ENCODE data around the gene WSCD2. TPM values are rescaled to one million over a fixed set of nuclear protein-coding genes. Genes with fewer than 3 reads are reported as not detected.

The WSCD2 gene
- total RNA-seq, 1 donor from 2014 or later: not detected

- no peaks in the 10 kb centered on the region for H3K4me1 Mint-ChIP-seq (ENCODE audit: low read depth)
- DNase-seq (ENCODE audit: low spot score): no peak
- no peaks in the 10 kb centered on the region for H3K9me3 Mint-ChIP-seq
- peaks cover 3% of the 10 kb centered on the region for H3K27me3 Mint-ChIP-seq (ENCODE audit: insufficient read depth)
- H3K27ac Mint-ChIP-seq: no peak overlapping the region
- H3K36me3 Mint-ChIP-seq (ENCODE audit: low read depth): no peaks in the 10 kb centered on the region
- H3K4me3 Mint-ChIP-seq: no peak overlapping the region
- intact Hi-C loops (cut with micrococcal nuclease): no loop called here
Measured at GRCh38 chr12:108182096-108182495, 53.0 kb downstream of the WSCD2 start.

GRCh38 chr12:108185002-108185401 lies 55.9 kb downstream of the WSCD2 start:
- intact Hi-C loops (cut with micrococcal nuclease): no loop called here
- no peak overlapping the region for H3K4me3 Mint-ChIP-seq
- H3K36me3 Mint-ChIP-seq (ENCODE audit: low read depth): no peaks in the 10 kb centered on the region
- H3K27me3 Mint-ChIP-seq (ENCODE audit: insufficient read depth): peaks cover 3% of the 10 kb centered on the region
- no peaks in the 10 kb centered on the region for H3K9me3 Mint-ChIP-seq
- H3K27ac Mint-ChIP-seq: no peak overlapping the region
- no peak for DNase-seq (ENCODE audit: low spot score)
- H3K4me1 Mint-ChIP-seq (ENCODE audit: low read depth): no peaks in the 10 kb centered on the region

DNA sequence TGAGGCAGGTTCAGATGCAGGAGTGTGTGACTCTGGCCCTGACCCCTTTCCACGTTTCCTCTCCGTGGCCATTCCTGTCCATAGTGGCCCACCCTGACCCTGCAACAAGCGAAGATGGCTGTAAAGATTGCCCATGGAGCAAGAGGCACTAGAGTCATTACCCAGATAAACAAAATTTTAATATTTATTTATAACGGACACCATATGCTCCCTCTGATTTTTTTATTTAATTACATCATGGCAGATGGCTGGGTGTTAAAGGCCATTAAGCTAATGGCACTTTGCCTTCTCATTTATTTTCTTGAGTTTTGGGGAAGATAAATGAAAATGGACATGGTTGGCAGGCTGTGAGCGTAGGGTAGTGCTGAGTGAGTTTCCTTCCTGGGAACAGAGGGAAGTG lies 58.7 kb downstream of the WSCD2 start:
- Mint-ChIP-seq H3K36me3 (ENCODE audit: low read depth) (no peaks in the 10 kb centered on the region), H3K9me3 (no peaks in the 10 kb centered on the region), H3K27me3 (ENCODE audit: insufficient read depth) (peaks cover 3% of the 10 kb centered on the region), H3K4me3 (no peak overlapping the region), H3K27ac (no peak overlapping the region), H3K4me1 (ENCODE audit: low read depth) (no peaks in the 10 kb centered on the region)
- DNase-seq (ENCODE audit: low spot score): no peak
- intact Hi-C loops (cut with micrococcal nuclease): no loop called here

DNA sequence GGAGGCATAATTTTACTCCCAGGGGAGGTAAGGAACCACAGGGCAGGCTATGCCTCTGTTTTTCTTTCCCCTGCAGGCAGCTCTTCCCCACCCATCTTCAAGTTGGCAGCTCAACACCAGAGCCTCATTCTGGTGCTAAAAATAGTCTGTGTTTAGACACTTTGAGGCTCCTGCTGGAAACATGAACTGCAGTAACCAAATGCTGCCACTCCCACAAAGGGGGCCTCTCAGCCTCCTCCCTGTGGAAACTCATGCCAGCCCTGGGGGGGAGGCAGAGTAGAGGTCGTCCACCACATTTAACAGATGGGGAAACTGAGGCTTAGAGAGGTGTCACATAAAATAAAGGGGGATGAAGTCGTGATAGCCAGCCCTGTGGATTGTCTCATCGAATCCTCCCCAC lies 61.4 kb downstream of the WSCD2 start:
- H3K9me3 Mint-ChIP-seq: no peaks in the 10 kb centered on the region
- H3K27ac Mint-ChIP-seq: no peak overlapping the region
- H3K4me1 Mint-ChIP-seq (ENCODE audit: low read depth): no peaks in the 10 kb centered on the region
- DNase-seq (ENCODE audit: low spot score): no peak
- H3K4me3 Mint-ChIP-seq: no peak overlapping the region
- intact Hi-C loops (cut with micrococcal nuclease): loop anchor here (5.0 kb wide), 3 partner anchors 198 to 513 kb away; no protein-coding TSS in a partner anchor
- peaks cover under 1% of the 10 kb centered on the region for H3K27me3 Mint-ChIP-seq (ENCODE audit: insufficient read depth)
- H3K36me3 Mint-ChIP-seq (ENCODE audit: low read depth): no peaks in the 10 kb centered on the region

- Mint-ChIP-seq H3K27ac (no peak overlapping the region), H3K9me3 (no peaks in the 10 kb centered on the region), H3K4me3 (no peak overlapping the region), H3K36me3 (ENCODE audit: low read depth) (no peaks in the 10 kb centered on the region), H3K4me1 (ENCODE audit: low read depth) (no peaks in the 10 kb centered on the region), H3K27me3 (ENCODE audit: insufficient read depth) (no peaks in the 10 kb centered on the region)
- intact Hi-C loops (cut with micrococcal nuclease): loop anchor here (5.0 kb wide), 3 partner anchors 199 to 514 kb away; no protein-coding TSS in a partner anchor
- DNase-seq (ENCODE audit: low spot score): no peak
Measured at GRCh38 chr12:108191086-108191485, 62.0 kb downstream of the WSCD2 start.

DNA sequence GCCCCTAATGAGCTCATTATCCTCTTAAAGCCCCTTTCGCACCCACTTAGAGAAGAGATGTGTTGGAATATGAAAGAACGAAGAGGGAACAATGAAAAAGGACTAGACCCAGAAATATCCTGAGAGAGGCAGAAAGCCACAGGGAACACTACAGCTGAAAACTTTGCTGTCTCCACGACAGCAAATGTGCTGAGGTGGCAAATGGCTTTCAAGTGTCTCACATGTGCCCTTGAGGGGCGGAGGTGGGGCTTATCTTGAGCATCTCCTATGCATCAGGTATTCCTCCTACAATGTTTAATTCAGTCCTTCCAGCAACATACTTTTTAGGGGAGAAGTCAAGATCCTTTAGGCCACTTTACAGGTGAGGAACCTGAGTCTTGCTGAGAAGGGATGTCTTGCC lies 62.9 kb downstream of the WSCD2 start:
- Mint-ChIP-seq H3K27ac (no peak overlapping the region), H3K9me3 (no peaks in the 10 kb centered on the region), H3K4me3 (no peak overlapping the region), H3K27me3 (ENCODE audit: insufficient read depth) (no peaks in the 10 kb centered on the region), H3K36me3 (ENCODE audit: low read depth) (no peaks in the 10 kb centered on the region), H3K4me1 (ENCODE audit: low read depth) (no peaks in the 10 kb centered on the region)
- no peak for DNase-seq (ENCODE audit: low spot score)
- intact Hi-C loops (cut with micrococcal nuclease): loop anchor here (5.0 kb wide), 3 partner anchors 200 to 515 kb away; no protein-coding TSS in a partner anchor

DNA sequence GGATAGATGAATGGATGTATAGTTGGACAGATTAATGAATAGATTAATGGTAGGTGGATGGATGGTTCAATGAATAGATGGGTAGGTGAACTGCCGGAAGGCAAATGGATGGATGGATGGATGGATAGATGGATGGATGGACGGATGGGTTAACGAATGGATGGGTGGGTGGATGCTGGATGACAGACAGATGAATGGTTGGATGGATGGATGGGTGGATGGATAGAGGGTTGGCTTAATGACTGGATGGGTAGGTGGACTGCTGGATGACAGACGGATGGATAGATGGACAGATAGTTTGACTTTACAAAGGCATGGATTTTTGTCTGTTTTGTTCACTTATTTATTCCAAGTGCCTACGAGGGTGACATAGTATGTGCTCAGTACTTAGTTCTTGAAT lies 64.4 kb downstream of the WSCD2 start:
- H3K4me3 Mint-ChIP-seq: no peak overlapping the region
- intact Hi-C loops (cut with micrococcal nuclease): loop anchor here (5.0 kb wide), 3 partner anchors 201 to 516 kb away; no protein-coding TSS in a partner anchor
- no peaks in the 10 kb centered on the region for H3K4me1 Mint-ChIP-seq (ENCODE audit: low read depth)
- H3K9me3 Mint-ChIP-seq: no peaks in the 10 kb centered on the region
- H3K36me3 Mint-ChIP-seq (ENCODE audit: low read depth): no peaks in the 10 kb centered on the region
- no peaks in the 10 kb centered on the region for H3K27me3 Mint-ChIP-seq (ENCODE audit: insufficient read depth)
- H3K27ac Mint-ChIP-seq: no peak overlapping the region
- DNase-seq (ENCODE audit: low spot score): no peak

DNA sequence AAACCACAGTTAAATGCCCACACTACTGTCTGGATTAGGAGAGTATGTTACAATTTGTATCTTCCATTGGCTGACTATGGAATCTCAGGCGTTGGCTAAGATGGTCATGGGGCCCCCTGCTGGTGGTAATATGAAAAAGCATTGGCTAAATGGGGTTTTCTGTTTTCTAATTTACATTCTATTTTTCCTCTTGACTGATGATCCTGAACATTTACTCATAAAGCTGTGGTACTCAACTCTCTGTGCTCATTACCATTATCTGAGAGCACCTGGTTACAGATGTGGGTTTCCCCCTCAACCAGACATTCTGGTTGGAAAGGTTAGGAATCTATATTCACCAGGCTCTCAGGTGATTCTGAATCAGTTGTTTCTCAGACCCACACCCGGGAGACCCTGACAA lies 64.8 kb downstream of the WSCD2 start:
- H3K27ac Mint-ChIP-seq: no peak overlapping the region
- no peak overlapping the region for H3K4me3 Mint-ChIP-seq
- intact Hi-C loops (cut with micrococcal nuclease): loop anchor here (5.0 kb wide), 3 partner anchors 202 to 517 kb away; no protein-coding TSS in a partner anchor
- H3K27me3 Mint-ChIP-seq (ENCODE audit: insufficient read depth): no peaks in the 10 kb centered on the region
- H3K4me1 Mint-ChIP-seq (ENCODE audit: low read depth): no peaks in the 10 kb centered on the region
- DNase-seq (ENCODE audit: low spot score): no peak
- no peaks in the 10 kb centered on the region for H3K9me3 Mint-ChIP-seq
- no peaks in the 10 kb centered on the region for H3K36me3 Mint-ChIP-seq (ENCODE audit: low read depth)

DNA sequence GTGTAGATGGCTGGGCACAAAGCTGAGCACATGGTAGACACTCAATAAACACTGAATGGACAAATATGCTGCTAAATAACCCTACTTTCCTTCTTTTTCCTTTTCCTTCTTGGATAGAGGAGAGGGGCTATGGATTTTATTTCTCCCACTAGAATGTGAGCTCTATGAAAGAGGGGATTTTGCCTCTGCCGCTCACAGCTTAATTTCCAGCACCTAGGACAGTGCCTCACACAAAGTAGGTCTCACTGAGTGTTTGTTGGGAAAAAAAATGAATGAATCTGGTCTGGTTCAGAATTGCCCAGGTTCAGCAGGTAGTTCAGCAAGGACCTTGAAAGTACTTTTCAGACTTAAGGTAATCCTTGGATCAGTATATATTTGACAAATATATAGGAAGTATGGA lies 65.5 kb downstream of the WSCD2 start:
- Mint-ChIP-seq H3K9me3 (no peaks in the 10 kb centered on the region), H3K27me3 (ENCODE audit: insufficient read depth) (no peaks in the 10 kb centered on the region), H3K4me1 (ENCODE audit: low read depth) (no peaks in the 10 kb centered on the region), H3K36me3 (ENCODE audit: low read depth) (no peaks in the 10 kb centered on the region), H3K27ac (no peak overlapping the region), H3K4me3 (no peak overlapping the region)
- intact Hi-C loops (cut with micrococcal nuclease): loop anchor here (5.0 kb wide), 3 partner anchors 202 to 517 kb away; no protein-coding TSS in a partner anchor
- no peak for DNase-seq (ENCODE audit: low spot score)

DNA sequence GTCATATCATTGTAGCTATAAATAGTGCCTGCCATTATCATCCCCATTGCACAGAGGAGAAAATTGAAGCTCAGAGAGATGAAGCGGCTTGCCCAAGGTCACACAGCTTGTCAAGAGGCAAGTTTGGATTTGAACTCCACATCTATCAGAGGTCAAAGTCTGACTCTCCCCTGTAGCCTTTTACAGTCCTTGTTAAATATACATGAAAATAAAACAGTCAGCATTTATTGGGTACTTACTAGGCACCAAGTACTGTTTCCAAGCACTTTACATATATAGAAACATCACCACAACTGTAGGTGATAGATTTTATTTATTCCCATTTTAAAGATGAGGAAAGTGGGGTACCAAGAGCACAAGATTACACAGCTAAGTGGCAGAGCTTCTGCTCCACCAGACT lies 67.2 kb downstream of the WSCD2 start:
- Mint-ChIP-seq H3K27ac (no peak overlapping the region), H3K4me3 (no peak overlapping the region), H3K4me1 (ENCODE audit: low read depth) (no peaks in the 10 kb centered on the region), H3K36me3 (ENCODE audit: low read depth) (no peaks in the 10 kb centered on the region), H3K9me3 (no peaks in the 10 kb centered on the region), H3K27me3 (ENCODE audit: insufficient read depth) (no peaks in the 10 kb centered on the region)
- intact Hi-C loops (cut with micrococcal nuclease): no loop called here
- no peak for DNase-seq (ENCODE audit: low spot score)

DNA sequence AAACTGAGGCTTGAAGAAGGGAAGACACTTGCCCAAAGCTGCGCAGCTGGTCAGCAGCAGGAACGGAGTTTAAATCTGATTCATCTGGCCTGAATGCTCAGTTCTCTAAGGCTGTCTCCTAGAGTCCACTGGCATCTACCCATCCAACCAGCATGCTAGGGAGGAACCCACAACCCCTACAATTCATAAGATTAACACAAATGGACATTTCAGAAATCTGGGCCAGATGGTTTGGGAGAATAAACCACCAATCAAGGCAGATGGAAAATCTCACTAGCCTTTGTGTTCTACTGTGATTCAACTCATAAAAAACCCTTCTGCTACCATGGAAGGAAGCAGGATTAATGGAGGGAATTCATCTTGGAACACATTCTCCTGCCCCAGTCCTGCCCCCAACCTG lies 67.8 kb downstream of the WSCD2 start:
- Mint-ChIP-seq H3K27ac (no peak overlapping the region), H3K27me3 (ENCODE audit: insufficient read depth) (no peaks in the 10 kb centered on the region), H3K9me3 (no peaks in the 10 kb centered on the region), H3K4me3 (no peak overlapping the region), H3K36me3 (ENCODE audit: low read depth) (no peaks in the 10 kb centered on the region), H3K4me1 (ENCODE audit: low read depth) (no peaks in the 10 kb centered on the region)
- intact Hi-C loops (cut with micrococcal nuclease): no loop called here
- DNase-seq (ENCODE audit: low spot score): no peak

- H3K27me3 Mint-ChIP-seq (ENCODE audit: insufficient read depth): no peaks in the 10 kb centered on the region
- H3K36me3 Mint-ChIP-seq (ENCODE audit: low read depth): no peaks in the 10 kb centered on the region
- no peaks in the 10 kb centered on the region for H3K9me3 Mint-ChIP-seq
- H3K4me1 Mint-ChIP-seq (ENCODE audit: low read depth): no peaks in the 10 kb centered on the region
- DNase-seq (ENCODE audit: low spot score): no peak
- intact Hi-C loops (cut with micrococcal nuclease): no loop called here
- no peak overlapping the region for H3K27ac Mint-ChIP-seq
- H3K4me3 Mint-ChIP-seq: no peak overlapping the region
Measured at GRCh38 chr12:108198043-108198442, 69.0 kb downstream of the WSCD2 start.

- intact Hi-C loops (cut with micrococcal nuclease): no loop called here
- H3K9me3 Mint-ChIP-seq: no peaks in the 10 kb centered on the region
- no peak overlapping the region for H3K4me3 Mint-ChIP-seq
- no peaks in the 10 kb centered on the region for H3K4me1 Mint-ChIP-seq (ENCODE audit: low read depth)
- H3K27ac Mint-ChIP-seq: no peak overlapping the region
- H3K27me3 Mint-ChIP-seq (ENCODE audit: insufficient read depth): peaks cover 3% of the 10 kb centered on the region
- H3K36me3 Mint-ChIP-seq (ENCODE audit: low read depth): no peaks in the 10 kb centered on the region
- DNase-seq (ENCODE audit: low spot score): no peak
Measured at GRCh38 chr12:108199106-108199505, 70.0 kb downstream of the WSCD2 start.

GRCh38 chr12:108201808-108202207 lies 72.7 kb downstream of the WSCD2 start:
- Mint-ChIP-seq H3K4me3 (no peak overlapping the region), H3K9me3 (no peaks in the 10 kb centered on the region), H3K27ac (no peak overlapping the region), H3K36me3 (ENCODE audit: low read depth) (no peaks in the 10 kb centered on the region), H3K4me1 (ENCODE audit: low read depth) (no peaks in the 10 kb centered on the region), H3K27me3 (ENCODE audit: insufficient read depth) (peaks cover 6% of the 10 kb centered on the region)
- intact Hi-C loops (cut with micrococcal nuclease): no loop called here
- DNase-seq (ENCODE audit: low spot score): no peak
